Esophagus mucosa (tissue), 1 donor: ENCODE data around the gene FMO2. TPM values are rescaled to one million over a fixed set of nuclear protein-coding genes. Genes with fewer than 3 reads are reported as not detected.
A peak's percentile ranks its signal among the peaks of the same experiment; 100 is the strongest.

Experiments
- ATAC-seq: fragments of 200-7000 bp; cut with Tn5 transposase; one replicate; pipeline ENCODE4 v1.9.1; 2020
- total RNA-seq: library from RNA; stranded (reverse); gene quantifications from one replicate; pipeline ENCODE4 v1.2.4, GENCODE V29; 2023
- donor health status: DM: yes; HTN: yes; CAD: no.

The FMO2 gene
- 113 TPM for total RNA-seq

GRCh38 chr1:171185091-171185490 lies at the start of gene FMO2:
TSS of gene FMO2 (plus strand) at chr1:171185300. CDS start at chr1:171185714, 414 bp downstream.
- ATAC-seq = peak; percentile 42

GRCh38 chr1:171137580-171137979 lies 47.5 kb upstream of the FMO2 start:
- no peak for ATAC-seq

- ATAC-seq = no peak
Observed at GRCh38 chr1:171138980-171139379, 46.1 kb upstream of the FMO2 start.

GRCh38 chr1:171139890-171140289 lies 45.2 kb upstream of the FMO2 start:
- no peak for ATAC-seq

- no peak for ATAC-seq
Observed at GRCh38 chr1:171140401-171140800, 44.7 kb upstream of the FMO2 start.

- no peak for ATAC-seq
Observed at GRCh38 chr1:171140956-171141687, 44.0 kb upstream of the FMO2 start.

GRCh38 chr1:171141688-171142415 lies 43.2 kb upstream of the FMO2 start:
- ATAC-seq = peak; percentile 54

- ATAC-seq = peak; percentile 12
Observed at GRCh38 chr1:171142416-171143385, 42.4 kb upstream of the FMO2 start.

GRCh38 chr1:171150156-171150555 lies 34.9 kb upstream of the FMO2 start:
- peak; percentile 62 for ATAC-seq

GRCh38 chr1:171152549-171152948 lies 32.6 kb upstream of the FMO2 start:
- ATAC-seq = peak; percentile 41

- ATAC-seq = no peak
Observed at GRCh38 chr1:171155484-171155883, 29.6 kb upstream of the FMO2 start.

GRCh38 chr1:171158096-171158495 lies 27.0 kb upstream of the FMO2 start:
- ATAC-seq = no peak

GRCh38 chr1:171158551-171158950 lies 26.5 kb upstream of the FMO2 start:
- no peak for ATAC-seq

- ATAC-seq = no peak
Observed at GRCh38 chr1:171159148-171159547, 26.0 kb upstream of the FMO2 start.

GRCh38 chr1:171160211-171160610 lies 24.9 kb upstream of the FMO2 start:
- no peak for ATAC-seq

- ATAC-seq = no peak
Observed at GRCh38 chr1:171160639-171161354, 24.3 kb upstream of the FMO2 start.

- no peak for ATAC-seq
Observed at GRCh38 chr1:171161431-171161830, 23.7 kb upstream of the FMO2 start.

GRCh38 chr1:171166361-171166760 lies 18.7 kb upstream of the FMO2 start:
- ATAC-seq = peak; percentile 95

- peak; percentile 95 for ATAC-seq
Observed at GRCh38 chr1:171167785-171168184, 17.3 kb upstream of the FMO2 start.

GRCh38 chr1:171172471-171172870 lies 12.6 kb upstream of the FMO2 start:
- ATAC-seq = no peak

GRCh38 chr1:171173069-171173468 lies 12.0 kb upstream of the FMO2 start:
- no peak for ATAC-seq
